Stimulated activated CD4-positive, alpha-beta T cell treated with anti-CD3 and anti-CD28 coated beads, Interleukin-15, amount 100 ng/mL, for 48 hours (primary cell): Measurements from ENCODE around the gene SPZ1.
"Not testable (repeated sequence)": the region's sequence is repeated elsewhere in the genome, so short reads cannot be mapped to it uniquely, and the experiment has no call there.

Experiments
- DNase-seq, 2 donors: peaks; one replicate each; pipeline ENCODE4 v3.0.0-alpha.2; 2020; ENCODE audit warnings: low read depth in 2 of 2

Gene SPZ1

DNA sequence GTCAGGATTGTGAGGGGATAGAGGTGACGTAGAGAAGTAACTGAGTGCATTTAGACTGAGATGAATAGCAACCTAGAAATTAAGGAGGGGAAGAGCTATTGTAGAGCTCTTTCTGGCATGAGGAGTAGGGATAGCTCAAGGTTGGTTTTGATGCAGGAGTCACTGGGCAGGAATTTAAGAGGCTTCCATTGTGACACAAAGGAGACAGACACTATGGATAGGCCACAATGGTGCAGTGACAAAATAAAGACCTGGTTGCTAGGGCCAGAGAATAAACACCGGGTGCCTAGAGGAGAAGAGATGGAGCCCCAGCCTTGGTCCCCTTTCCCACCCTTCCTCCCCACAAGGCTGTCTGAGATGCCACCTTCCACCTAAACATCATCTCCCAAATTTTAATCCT lies at the start of gene SPZ1:
Gene SPZ1, plus strand, starts transcription at position 301 of the 400 bp plus-strand sequence. CDS start 214 bp downstream, outside the sequence.
- DNase-seq, result no peak

DNA sequence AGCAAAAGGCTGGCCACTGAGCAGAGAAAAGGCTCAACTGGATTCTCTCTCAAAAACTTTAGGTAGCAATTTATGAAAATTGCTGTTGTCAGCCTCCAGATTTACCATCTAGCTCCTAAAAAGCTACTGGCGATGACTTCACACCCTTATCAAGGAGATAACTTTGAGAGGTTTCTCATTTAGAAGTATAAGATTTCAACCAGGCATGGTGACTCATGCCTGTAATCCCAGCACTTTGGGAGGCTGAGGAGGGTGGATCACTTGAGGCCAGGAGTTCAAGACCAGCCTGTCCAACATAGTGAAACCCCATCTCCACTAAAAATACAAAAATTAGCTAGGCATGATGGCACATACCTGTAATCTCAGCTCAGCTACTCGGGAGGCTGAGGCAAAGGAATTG lies 49.3 kb upstream of the SPZ1 start:
- not testable (repeated sequence) for DNase-seq

DNA sequence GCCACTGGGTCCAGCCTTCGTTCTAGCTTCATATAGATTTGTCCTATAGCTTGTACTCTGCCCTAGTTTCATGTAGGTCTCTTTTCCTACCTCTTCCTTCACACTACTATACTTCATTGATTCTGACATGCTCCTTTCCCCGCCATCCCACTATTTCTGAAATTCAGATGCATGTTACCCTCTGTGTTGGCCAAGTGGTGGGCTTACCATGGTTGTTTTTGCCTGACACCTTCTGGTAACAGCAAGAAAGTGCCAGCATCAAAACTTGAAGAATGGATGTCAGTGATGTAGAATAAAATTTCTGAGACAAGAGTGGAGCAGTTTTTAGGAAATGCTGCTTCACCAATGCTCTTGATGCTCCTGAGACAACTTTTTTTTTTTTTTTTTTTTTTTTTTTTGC lies 44.5 kb upstream of the SPZ1 start:
- no peak for DNase-seq

- DNase-seq, result no peak
Observed at GRCh38 chr5:80276186-80276585, 43.6 kb upstream of the SPZ1 start.

- DNase-seq, result no peak
Observed at GRCh38 chr5:80277191-80277590, 42.6 kb upstream of the SPZ1 start.

DNA sequence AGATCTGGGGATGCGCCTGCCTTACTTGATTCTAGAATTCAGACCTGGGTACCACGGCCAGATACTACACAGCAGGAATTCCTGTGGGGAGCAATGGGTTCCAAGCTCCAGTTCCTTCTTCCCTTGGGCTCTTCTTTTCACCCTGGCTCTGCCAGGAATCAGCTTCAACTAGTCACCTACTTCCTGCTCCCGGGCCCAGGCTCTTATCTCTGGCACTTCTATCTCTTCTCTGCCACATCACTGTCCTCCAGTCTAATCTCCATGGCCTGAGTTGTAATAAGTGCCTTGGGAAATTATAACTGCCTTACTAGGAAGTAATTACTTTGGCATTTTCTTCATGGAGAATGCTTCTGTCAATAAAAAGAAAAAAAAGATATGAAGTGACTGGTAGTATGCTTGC lies 37.7 kb upstream of the SPZ1 start:
- DNase-seq, result no peak

- no peak for DNase-seq
Observed at GRCh38 chr5:80283360-80283759, 36.4 kb upstream of the SPZ1 start.

GRCh38 chr5:80284720-80285119 lies 35.1 kb upstream of the SPZ1 start:
- peak in 1 of 2 donors; percentile 14 for DNase-seq

GRCh38 chr5:80288177-80288576 lies 31.6 kb upstream of the SPZ1 start:
- DNase-seq, result no peak

- DNase-seq, result no peak
Observed at GRCh38 chr5:80289320-80289719, 30.5 kb upstream of the SPZ1 start.

DNA sequence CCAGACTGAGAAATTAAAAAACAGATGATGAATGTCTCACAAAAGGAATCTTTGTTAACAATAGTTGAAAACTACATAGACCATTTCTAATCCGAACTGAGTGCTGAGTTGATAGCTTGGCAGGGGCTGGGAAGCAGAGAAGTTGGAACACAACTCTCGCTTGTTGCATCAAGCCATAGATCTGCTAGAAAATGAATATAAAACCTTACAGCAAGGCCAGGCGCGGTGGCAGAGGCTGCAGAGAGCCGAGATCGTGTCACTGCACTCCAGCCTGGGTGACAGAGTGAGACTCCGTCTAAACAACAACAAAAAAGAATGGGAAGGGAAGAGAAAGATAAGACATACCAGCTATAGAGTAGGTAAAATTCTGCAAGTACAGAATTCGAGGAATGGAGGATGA lies 28.0 kb upstream of the SPZ1 start:
- no peak for DNase-seq

GRCh38 chr5:80296121-80296520 lies 23.7 kb upstream of the SPZ1 start:
- DNase-seq, result no peak

- no peak for DNase-seq
Observed at GRCh38 chr5:80299601-80300000, 20.2 kb upstream of the SPZ1 start.

DNA sequence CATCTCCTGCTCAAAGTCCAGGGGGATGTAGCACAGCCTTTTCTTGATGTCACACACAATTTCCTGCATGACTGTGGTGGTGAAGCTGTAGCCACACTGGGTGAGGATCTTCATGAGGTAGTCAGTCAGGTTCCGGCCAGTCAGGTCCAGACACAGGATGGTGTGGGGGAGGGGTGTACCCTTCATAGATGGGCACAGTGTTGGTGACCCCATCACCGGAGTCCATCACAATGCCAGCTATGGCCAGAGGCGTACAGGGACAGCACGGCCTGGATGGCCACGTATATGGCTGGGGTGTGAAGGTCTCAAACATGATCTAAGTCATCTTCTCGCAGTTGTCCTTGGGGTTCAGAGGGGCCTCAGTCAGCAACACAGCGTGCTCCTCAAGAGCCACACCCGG lies 19.7 kb upstream of the SPZ1 start:
- DNase-seq, result no peak

GRCh38 chr5:80300796-80301195 lies 19.0 kb upstream of the SPZ1 start:
- not testable (repeated sequence) for DNase-seq

DNA sequence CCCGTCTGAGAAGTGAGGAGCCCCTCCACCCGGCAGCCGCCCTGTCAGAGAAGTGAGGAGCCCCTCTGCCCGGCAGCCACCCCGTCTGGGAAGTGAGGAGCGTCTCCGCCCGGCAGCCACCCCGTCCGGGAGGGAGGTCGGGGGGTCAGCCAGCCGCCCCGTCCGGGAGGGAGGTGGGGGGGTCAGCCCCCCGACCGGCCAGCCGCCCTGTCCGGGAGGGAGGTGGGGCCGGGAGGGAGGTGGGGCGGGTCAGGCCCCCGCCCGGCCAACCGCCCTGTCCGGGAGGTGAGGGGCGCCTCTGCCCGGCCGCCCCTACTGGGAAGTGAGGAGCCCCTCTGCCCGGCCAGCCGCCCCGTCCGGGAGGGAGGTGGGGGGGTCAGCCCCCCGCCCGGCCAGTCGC lies 18.5 kb upstream of the SPZ1 start:
- not testable (repeated sequence) for DNase-seq

- no peak for DNase-seq
Observed at GRCh38 chr5:80302636-80303035, 17.2 kb upstream of the SPZ1 start.

GRCh38 chr5:80308526-80308925 lies 11.3 kb upstream of the SPZ1 start:
- DNase-seq, result no peak

DNA sequence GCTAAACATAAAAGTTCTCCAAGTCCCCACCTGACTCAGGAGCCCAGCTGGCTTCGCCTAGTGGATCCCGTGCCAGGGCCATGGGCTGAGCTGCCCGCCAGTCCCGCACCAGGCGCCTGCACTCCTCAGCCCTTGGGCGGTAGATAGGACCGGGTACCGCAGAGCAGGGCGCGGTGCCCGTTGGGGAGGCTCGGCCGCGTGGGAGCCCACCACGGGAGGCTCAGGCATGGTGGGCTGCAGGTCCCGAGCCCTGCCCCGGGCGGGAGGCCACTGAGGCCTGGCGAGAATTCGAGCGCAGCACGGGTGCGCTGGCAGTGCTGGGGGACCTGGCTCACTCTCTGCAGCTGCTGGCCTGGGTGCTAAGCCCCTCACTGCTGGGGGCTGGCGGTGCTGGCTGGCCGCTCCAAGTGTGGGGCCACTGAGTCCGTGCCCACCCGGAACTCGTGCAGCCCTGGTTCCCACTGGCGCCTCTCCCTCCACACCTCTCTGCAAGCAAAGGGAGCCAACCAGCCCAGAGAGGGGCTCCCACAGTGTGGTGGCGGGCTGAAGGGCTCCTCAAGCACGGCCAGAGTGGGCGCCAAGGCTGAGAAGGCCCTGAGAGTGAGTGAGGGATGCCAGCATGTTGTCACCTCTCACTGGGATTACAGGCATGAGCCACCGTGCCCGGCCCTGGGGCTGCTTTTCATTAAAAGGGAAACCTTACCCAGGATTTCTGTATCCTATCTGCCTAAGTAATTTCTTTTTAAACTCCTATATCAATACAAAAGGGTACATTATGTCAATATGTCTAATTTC lies 9.7 kb upstream of the SPZ1 start:
- DNase-seq, result no peak

GRCh38 chr5:80315244-80315643 lies 4.6 kb upstream of the SPZ1 start:
- DNase-seq, result no peak

- DNase-seq, result no peak
Observed at GRCh38 chr5:80318212-80318611, 1.6 kb upstream of the SPZ1 start.

DNA sequence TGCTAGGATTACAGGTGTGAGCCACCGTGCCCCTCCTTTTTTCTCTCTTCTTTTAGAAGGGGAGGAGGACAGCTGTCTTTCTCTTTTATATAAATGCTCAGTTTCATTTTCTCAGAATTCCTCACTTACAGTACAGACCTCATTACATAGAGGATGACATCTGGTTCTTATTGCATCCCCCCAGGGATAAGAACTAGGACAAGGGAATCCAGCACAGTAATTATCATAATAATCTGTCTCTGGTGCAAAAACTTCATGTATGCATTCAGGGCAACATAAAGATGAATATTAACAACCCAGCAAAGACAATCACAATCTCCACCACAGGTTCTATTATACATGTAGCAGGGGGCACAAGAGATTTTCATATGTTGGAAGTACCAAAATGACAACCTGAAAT lies 5.1 kb downstream of the SPZ1 start:
- DNase-seq, result no peak

- DNase-seq, result no peak
Observed at GRCh38 chr5:80326468-80326867, 6.7 kb downstream of the SPZ1 start.

GRCh38 chr5:80337379-80337778 lies 17.6 kb downstream of the SPZ1 start:
- no peak for DNase-seq
